CD4-positive, CD25-positive, alpha-beta regulatory T cell (primary cell): ENCODE measurements around the gene PEF1. TPM values are rescaled to one million over a fixed set of nuclear protein-coding genes. Genes with fewer than 3 reads are reported as not detected.

Source experiments
- ATAC-seq, 2 donors: fragments of 150-1000 bp; cut with Tn5 transposase; one replicate each; pipeline ENCODE4 v1.10.0; 2021; ENCODE audit warnings: low read depth in 2 of 2, moderate number of reproducible peaks in 2 of 2, moderate library complexity in 1 of 2
- DNase-seq, 3 donors: peaks; one replicate each; pipeline versions ENCODE4 v3.0.0 to v3.0.0-alpha.2; 2012 to 2022; ENCODE audit warnings: mixed read lengths in 1 of 3
- H3K27ac ChIP-seq: one replicate; pipeline ENCODE4 v1.7.0; 2013; ENCODE audit warnings: mild to moderate bottlenecking, low read length; ENCODE audit not compliant: insufficient read depth, poor library complexity, severe bottlenecking
- H3K27me3 ChIP-seq: one replicate; pipeline ENCODE4 v1.7.0; 2013; ENCODE audit warnings: low read length; ENCODE audit not compliant: control insufficient read depth, insufficient read depth
- H3K36me3 ChIP-seq: one replicate; pipeline ENCODE4 v1.7.0; 2013; ENCODE audit warnings: mild to moderate bottlenecking, low read length, moderate library complexity; ENCODE audit not compliant: control insufficient read depth, insufficient read depth
- H3K4me1 ChIP-seq: 2 replicates; pipeline ENCODE4 v1.7.0; 2013; ENCODE audit warnings: mild to moderate bottlenecking, low read length; ENCODE audit not compliant: insufficient read depth, control insufficient read depth, poor library complexity, severe bottlenecking
- H3K4me3 ChIP-seq: one replicate; pipeline ENCODE4 v1.7.0; 2013; ENCODE audit warnings: low read depth, mild to moderate bottlenecking, low read length, moderate library complexity
- H3K9me3 ChIP-seq, 2 experiments: 1 replicate in 1 of 2; 2 replicates in 1 of 2; pipeline ENCODE4 v1.7.0; 2013; ENCODE audit warnings: low read length in 2 of 2, mild to moderate bottlenecking in 1 of 2, moderate library complexity in 1 of 2; ENCODE audit not compliant: control insufficient read depth in 2 of 2
- H3K27ac Mint-ChIP-seq, 3 donors: one replicate each; pipeline ENCODE4 v1.8.0; 2020 to 2022; ENCODE audit warnings: mild to moderate bottlenecking in 3 of 3, mixed read lengths in 3 of 3, moderate library complexity in 2 of 3
- H3K27me3 Mint-ChIP-seq: one replicate; pipeline ENCODE4 v1.8.0; 2022; ENCODE audit warnings: mild to moderate bottlenecking, mixed read lengths
- H3K36me3 Mint-ChIP-seq: one replicate; pipeline ENCODE4 v1.8.0; 2020; ENCODE audit warnings: mixed read lengths
- H3K4me1 Mint-ChIP-seq, 4 donors: one replicate each; pipeline ENCODE4 v1.8.0; 2020 to 2022; ENCODE audit warnings: mixed read lengths in 4 of 4, mild to moderate bottlenecking in 1 of 4
- H3K4me3 Mint-ChIP-seq, 4 donors: one replicate each; pipeline ENCODE4 v1.8.0; 2020 to 2022; ENCODE audit warnings: mild to moderate bottlenecking in 4 of 4, mixed read lengths in 4 of 4, moderate library complexity in 3 of 4
- H3K9me3 Mint-ChIP-seq, 7 donors: one replicate each; pipeline ENCODE4 v1.8.0; 2020 to 2022; ENCODE audit warnings: mixed read lengths in 7 of 7, mild to moderate bottlenecking in 3 of 7, moderate library complexity in 2 of 7
- polyA plus RNA-seq, 4 donors: library from polyadenylated mRNA; unstranded; fragments of 300-500 nt; fragmentation: Illumina TruSeq; gene quantifications; one replicate each; pipeline ENCODE4 v1.2.3, GENCODE V29; 2021
- total RNA-seq: library from RNA; stranded (reverse); gene quantifications from one replicate; pipeline ENCODE4 v1.2.3, GENCODE V29; 2022

PEF1 gene
- total and polyA plus RNA-seq, 5 donors from 2014 or later = 58.8 to 108 (median 97.8) TPM

- Histone ChIP-seq H3K9me3 (no peaks in the 10 kb centered on the region), H3K36me3 (peaks cover 19% of the 10 kb centered on the region), H3K27ac (no peak overlapping the region), H3K4me1 (peaks cover 19% of the 10 kb centered on the region), H3K27me3 (no peaks in the 10 kb centered on the region), H3K4me3 (no peak overlapping the region)
- ATAC-seq (no peak), DNase-seq (no peak)
- Mint-ChIP-seq H3K27ac (no peak overlapping the region), H3K9me3 (no peaks in the 10 kb centered on the region), H3K36me3 (peaks cover 8% of the 10 kb centered on the region), H3K4me1 (peaks cover 27 to 46% (median 37%) of the 10 kb centered on the region in 4 donors), H3K4me3 (no peak overlapping the region), H3K27me3 (peaks cover 2% of the 10 kb centered on the region)
Measured at GRCh38 chr1:31639543-31639942, 5.1 kb downstream of the PEF1 start.

DNA sequence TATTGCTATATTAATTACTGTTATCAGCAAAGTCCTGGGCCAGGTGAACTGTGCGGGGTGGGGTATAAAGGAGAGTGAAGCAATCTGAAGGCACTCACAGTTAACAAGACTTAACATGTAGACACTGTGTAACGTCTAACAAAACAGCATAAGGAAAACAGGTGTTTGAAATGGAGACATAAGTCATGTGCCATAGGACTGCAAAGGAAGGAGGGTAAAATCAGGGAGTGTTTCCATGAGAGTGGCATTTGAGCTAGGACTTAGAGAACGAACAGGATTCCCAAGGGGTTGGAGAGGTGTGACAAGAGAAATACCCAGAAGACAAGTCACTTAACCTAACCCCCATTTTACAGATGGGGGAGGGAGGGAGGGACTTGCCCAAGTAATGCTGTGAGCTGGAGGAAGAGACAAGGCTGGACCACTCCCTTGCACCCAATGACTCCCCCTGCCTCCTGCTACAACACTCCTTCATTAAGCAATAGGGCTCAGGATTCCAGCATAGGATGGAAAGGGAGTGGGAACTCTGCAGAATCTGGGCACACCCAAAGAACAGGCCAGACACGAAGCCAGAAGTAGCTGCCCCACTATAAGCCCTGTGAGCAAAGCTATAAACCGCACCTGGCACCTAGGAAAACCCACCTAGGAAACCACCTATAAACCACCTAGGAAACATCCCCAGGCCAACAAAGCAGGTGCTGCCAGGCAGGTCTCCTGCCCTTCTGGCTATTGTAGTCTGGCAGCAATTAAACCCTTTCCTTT lies 6.6 kb downstream of the PEF1 start:
- Mint-ChIP-seq H3K4me3 (peak overlapping the region in 1 of 4 donors; percentile 55), H3K4me1 (peaks cover 25 to 33% (median 28%) of the 10 kb centered on the region in 4 donors), H3K36me3 (peaks cover 9% of the 10 kb centered on the region), H3K9me3 (no peaks in the 10 kb centered on the region), H3K27me3 (no peaks in the 10 kb centered on the region), H3K27ac (peak overlapping the region in 2 of 3 donors; percentile 2 to 30)
- no peak for ATAC-seq
- Histone ChIP-seq H3K4me1 (peaks cover 7% of the 10 kb centered on the region), H3K36me3 (peaks cover 27% of the 10 kb centered on the region), H3K4me3 (no peak overlapping the region), H3K27ac (no peak overlapping the region), H3K9me3 (no peaks in the 10 kb centered on the region), H3K27me3 (no peaks in the 10 kb centered on the region)
- no peak for DNase-seq

DNA sequence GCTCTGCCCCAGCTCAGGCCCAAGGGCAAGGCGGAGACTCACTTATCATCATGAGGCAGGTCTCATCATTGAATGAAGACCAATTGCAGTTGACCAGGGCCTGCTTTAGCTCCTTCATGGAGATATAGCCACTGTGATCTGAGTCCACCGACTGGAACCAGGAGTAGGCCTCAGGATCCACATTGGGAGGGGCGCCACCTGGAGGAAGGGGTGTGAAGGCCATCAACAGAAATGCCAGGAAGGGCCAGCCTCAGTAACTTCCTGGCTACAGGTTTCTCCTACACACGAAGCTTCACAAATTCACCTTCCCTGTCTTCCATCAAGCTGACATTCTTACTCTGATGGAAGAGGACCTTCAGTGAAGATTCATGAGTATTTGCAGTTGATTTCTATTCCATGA lies 11.6 kb downstream of the PEF1 start:
- no peak for ATAC-seq
- no peaks in the 10 kb centered on the region for H3K27me3 Mint-ChIP-seq
- H3K4me3 Mint-ChIP-seq = no peak overlapping the region
- peak in 1 of 3 donors; percentile 14 for DNase-seq
- H3K9me3 Mint-ChIP-seq = no peaks in the 10 kb centered on the region
- no peak overlapping the region for H3K27ac ChIP-seq
- peaks cover 6% of the 10 kb centered on the region for H3K4me1 ChIP-seq
- H3K4me3 ChIP-seq = no peak overlapping the region
- H3K27ac Mint-ChIP-seq = no peak overlapping the region
- peaks cover 26% of the 10 kb centered on the region for H3K36me3 Mint-ChIP-seq
- peaks cover 20 to 24% (median 23%) of the 10 kb centered on the region in 4 donors for H3K4me1 Mint-ChIP-seq
- no peaks in the 10 kb centered on the region for H3K9me3 ChIP-seq
- peaks cover 66% of the 10 kb centered on the region for H3K36me3 ChIP-seq
- no peaks in the 10 kb centered on the region for H3K27me3 ChIP-seq

DNA sequence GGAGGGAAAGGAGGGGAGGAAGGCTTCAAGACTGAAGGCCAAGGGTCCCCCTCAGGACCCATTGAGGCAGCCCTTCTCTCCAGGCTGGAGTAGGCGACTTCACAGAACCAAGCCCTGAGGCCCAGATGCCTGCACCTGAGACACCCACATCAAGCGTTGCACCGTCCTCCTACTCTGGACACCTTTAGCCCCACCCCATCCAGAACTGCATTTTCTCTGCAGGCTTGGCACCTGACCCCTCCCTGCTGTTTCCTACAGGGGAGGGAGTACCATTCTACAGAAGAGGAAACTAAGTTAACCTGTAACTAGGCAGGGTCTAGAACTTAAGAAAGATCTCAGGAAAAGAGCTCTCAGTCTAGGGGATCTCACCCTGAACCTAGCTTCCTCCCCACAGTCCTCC lies 12.0 kb downstream of the PEF1 start:
- peaks cover 16 to 20% (median 18%) of the 10 kb centered on the region in 4 donors for H3K4me1 Mint-ChIP-seq
- no peak overlapping the region for H3K4me3 Mint-ChIP-seq
- DNase-seq = no peak
- Histone ChIP-seq H3K4me1 (peaks cover under 1% of the 10 kb centered on the region), H3K9me3 (no peaks in the 10 kb centered on the region), H3K27ac (no peak overlapping the region), H3K4me3 (no peak overlapping the region), H3K36me3 (peaks cover 66% of the 10 kb centered on the region), H3K27me3 (no peaks in the 10 kb centered on the region)
- no peaks in the 10 kb centered on the region for H3K27me3 Mint-ChIP-seq
- no peaks in the 10 kb centered on the region for H3K9me3 Mint-ChIP-seq
- H3K27ac Mint-ChIP-seq = no peak overlapping the region
- ATAC-seq = no peak
- H3K36me3 Mint-ChIP-seq = peaks cover 29% of the 10 kb centered on the region

- Mint-ChIP-seq H3K4me1 (peaks cover 0 to 7% (median 3%) of the 10 kb centered on the region in 4 donors), H3K36me3 (peaks cover 26% of the 10 kb centered on the region)
- no peaks in the 10 kb centered on the region for H3K4me1 ChIP-seq
Measured at GRCh38 chr1:31628931-31629556, 15.6 kb downstream of the PEF1 start.

DNA sequence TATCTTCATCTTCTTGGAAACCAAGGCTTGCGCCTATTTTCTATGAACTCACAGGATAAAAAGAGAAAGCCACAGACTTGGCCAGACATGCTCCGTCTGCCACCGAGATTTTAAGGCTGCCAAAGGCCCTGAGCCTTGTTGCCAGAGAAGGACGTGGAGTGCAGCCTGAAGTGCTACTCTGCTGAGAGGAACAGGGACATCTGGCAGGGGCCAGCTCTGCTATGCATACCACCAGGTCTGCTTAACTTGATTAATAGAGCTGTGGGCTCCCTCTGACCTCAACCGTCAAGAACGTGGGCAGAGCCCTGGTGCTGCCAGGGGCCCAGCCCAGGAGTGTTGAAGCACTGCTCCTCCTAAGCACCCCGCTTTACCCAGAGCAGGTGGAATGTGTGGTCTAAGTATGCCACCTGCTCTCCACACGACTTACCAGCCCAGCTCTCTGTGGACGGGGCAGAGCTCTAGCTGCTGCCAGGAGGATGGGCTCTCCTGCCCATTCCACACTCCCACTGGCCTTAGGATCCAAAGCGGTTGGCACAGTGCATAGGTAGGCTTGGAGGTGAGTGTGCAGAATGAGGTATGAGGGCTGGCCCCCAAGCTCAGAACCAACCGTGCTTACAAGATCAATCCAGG lies 16.6 kb downstream of the PEF1 start:
- Mint-ChIP-seq H3K27me3 (no peaks in the 10 kb centered on the region), H3K4me3 (no peak overlapping the region), H3K36me3 (peaks cover 30% of the 10 kb centered on the region), H3K27ac (no peak overlapping the region), H3K9me3 (peaks cover 0 to 2% (median 0%) of the 10 kb centered on the region in 7 donors), H3K4me1 (peaks cover 0 to 9% (median 5%) of the 10 kb centered on the region in 4 donors)
- Histone ChIP-seq H3K36me3 (peaks cover 49% of the 10 kb centered on the region), H3K27me3 (no peaks in the 10 kb centered on the region), H3K4me3 (no peak overlapping the region), H3K9me3 (no peaks in the 10 kb centered on the region), H3K4me1 (no peaks in the 10 kb centered on the region), H3K27ac (no peak overlapping the region)
- DNase-seq (no peak), ATAC-seq (no peak)

More at GRCh38 chr1:31628931-31629556, 15.6 kb downstream of the PEF1 start:
- DNase-seq (no peak), ATAC-seq (no peak)
- Histone ChIP-seq H3K27ac (no peak overlapping the region), H3K27me3 (no peaks in the 10 kb centered on the region), H3K4me3 (no peak overlapping the region), H3K36me3 (peaks cover 53% of the 10 kb centered on the region), H3K9me3 (no peaks in the 10 kb centered on the region)
- H3K9me3 Mint-ChIP-seq = peaks cover 0 to 2% (median 0%) of the 10 kb centered on the region in 7 donors
- H3K4me3 Mint-ChIP-seq = no peak overlapping the region
- H3K27me3 Mint-ChIP-seq = no peaks in the 10 kb centered on the region
- no peak overlapping the region for H3K27ac Mint-ChIP-seq

DNA sequence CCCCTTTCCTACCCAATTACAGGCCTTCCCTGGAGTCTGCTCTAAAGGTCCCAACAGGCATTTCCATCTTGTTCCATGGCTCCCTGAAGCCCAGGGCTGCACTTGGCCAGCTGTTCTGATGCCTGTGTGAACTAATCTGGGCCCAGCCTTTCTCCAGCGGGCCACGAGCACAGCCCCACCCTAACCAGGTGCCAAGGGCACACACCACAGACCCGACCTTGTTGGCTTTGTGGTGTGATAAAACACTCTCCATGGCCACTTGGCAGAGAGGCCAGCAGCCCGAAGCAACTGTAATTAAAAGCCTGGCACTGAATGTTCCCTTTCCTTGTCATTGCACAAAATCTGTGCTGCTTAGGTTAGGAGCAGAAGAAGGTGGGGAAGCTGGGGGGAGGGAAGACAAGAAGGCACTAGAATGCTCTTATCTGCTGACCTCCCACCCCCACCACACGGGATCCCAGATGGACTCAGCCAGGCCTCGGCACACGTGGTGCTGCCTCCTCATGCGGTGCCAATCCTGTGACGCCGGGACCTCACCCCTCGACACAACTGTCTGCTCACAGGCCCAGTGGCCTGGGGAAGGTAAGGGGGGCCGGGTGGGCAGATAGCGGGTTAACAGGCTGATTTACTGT lies 17.3 kb downstream of the PEF1 start:
- Histone ChIP-seq H3K9me3 (no peaks in the 10 kb centered on the region), H3K27ac (no peak overlapping the region), H3K27me3 (no peaks in the 10 kb centered on the region), H3K4me3 (no peak overlapping the region), H3K4me1 (no peaks in the 10 kb centered on the region), H3K36me3 (peaks cover 43% of the 10 kb centered on the region)
- Mint-ChIP-seq H3K4me3 (no peak overlapping the region), H3K36me3 (peaks cover 30% of the 10 kb centered on the region), H3K9me3 (peaks cover 0 to 2% (median 0%) of the 10 kb centered on the region in 7 donors), H3K4me1 (peaks cover 0 to 9% (median 5%) of the 10 kb centered on the region in 4 donors), H3K27ac (no peak overlapping the region), H3K27me3 (no peaks in the 10 kb centered on the region)
- ATAC-seq = no peak
- no peak for DNase-seq
